ENCODE measurements around the gene GABRG3. TPM values are rescaled to one million over a fixed set of nuclear protein-coding genes. Genes with fewer than 3 reads are reported as not detected.

GABRG3 gene
- total and polyA plus RNA-seq, 4 donors = 0.02 to 0.19 TPM; not detected in 2

DNA sequence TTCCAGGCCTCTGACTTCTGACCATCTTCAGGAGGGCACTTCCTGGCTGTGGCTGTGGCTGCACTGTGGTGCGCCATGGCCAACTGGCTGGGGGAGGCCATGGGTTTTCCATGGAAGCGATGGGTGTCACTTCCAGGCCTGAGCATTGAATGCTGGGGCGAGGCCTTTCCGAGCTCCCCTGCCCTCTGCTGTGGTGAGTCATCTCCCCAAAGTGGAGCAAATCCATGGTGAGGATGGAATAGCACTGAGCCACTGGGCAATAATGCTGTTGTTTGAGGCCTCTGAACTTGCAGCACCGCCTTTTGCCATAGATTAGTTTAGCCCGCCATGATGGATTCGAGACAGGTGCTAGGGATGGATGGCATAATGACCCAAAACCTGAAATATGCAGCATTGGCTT, 155.5 kb downstream of the GABRG3 start:
- H3K4me3 ChIP-seq (ENCODE audit: low read depth in 1 of 3, low read length in 3 of 3) = no peak overlapping the region
- 88% methylated on average over 7 of the region's 7 CpGs for WGBS
- no peak overlapping the region for H3K27ac ChIP-seq (ENCODE audit: low read depth in 1 of 2, low read length in 2 of 2)
- DNase-seq (ENCODE audit: low spot score) = no peak
- no peaks in the 10 kb centered on the region for H3K4me1 ChIP-seq (ENCODE audit: control insufficient read depth in 4 of 4, insufficient read depth in 4 of 4, low read length in 3 of 4)
- TF ChIP-seq RAD21 (IDR thresholded peaks at IDR 0.05) (no peak), JUND (IDR thresholded peaks at IDR 0.05) (no peak), HNF4A (conservative IDR thresholded peaks at IDR 0.05) (no peak), FOXA2 (IDR thresholded peaks at IDR 0.05) (no peak), YY1 (IDR thresholded peaks at IDR 0.05) (no peak), SP1 (IDR thresholded peaks at IDR 0.05) (no peak), HNF4G (IDR thresholded peaks at IDR 0.05) (no peak), NR2F2 (IDR thresholded peaks at IDR 0.05) (no peak), EGR1 (IDR thresholded peaks at IDR 0.05; ENCODE audit: low read depth in 2 of 2) (no peak), TAF1 (conservative IDR thresholded peaks at IDR 0.05) (no peak), MAX (IDR thresholded peaks at IDR 0.05) (no peak), RXRA (IDR thresholded peaks at IDR 0.05) (no peak), GABPA (IDR thresholded peaks at IDR 0.05 in 1 of 2, conservative IDR thresholded peaks at IDR 0.05 in 1 of 2) (no peak), FOXA1 (IDR thresholded peaks at IDR 0.05) (no peak)
- TF ChIP-seq, protein P1, sequence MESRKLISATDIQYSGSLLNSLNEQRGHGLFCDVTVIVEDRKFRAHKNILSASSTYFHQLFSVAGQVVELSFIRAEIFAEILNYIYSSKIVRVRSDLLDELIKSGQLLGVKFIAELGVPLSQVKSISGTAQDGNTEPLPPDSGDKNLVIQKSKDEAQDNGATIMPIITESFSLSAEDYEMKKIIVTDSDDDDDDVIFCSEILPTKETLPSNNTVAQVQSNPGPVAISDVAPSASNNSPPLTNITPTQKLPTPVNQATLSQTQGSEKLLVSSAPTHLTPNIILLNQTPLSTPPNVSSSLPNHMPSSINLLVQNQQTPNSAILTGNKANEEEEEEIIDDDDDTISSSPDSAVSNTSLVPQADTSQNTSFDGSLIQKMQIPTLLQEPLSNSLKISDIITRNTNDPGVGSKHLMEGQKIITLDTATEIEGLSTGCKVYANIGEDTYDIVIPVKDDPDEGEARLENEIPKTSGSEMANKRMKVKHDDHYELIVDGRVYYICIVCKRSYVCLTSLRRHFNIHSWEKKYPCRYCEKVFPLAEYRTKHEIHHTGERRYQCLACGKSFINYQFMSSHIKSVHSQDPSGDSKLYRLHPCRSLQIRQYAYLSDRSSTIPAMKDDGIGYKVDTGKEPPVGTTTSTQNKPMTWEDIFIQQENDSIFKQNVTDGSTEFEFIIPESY (IDR thresholded peaks at IDR 0.05) = no peak
- TF ChIP-seq, protein P2, sequence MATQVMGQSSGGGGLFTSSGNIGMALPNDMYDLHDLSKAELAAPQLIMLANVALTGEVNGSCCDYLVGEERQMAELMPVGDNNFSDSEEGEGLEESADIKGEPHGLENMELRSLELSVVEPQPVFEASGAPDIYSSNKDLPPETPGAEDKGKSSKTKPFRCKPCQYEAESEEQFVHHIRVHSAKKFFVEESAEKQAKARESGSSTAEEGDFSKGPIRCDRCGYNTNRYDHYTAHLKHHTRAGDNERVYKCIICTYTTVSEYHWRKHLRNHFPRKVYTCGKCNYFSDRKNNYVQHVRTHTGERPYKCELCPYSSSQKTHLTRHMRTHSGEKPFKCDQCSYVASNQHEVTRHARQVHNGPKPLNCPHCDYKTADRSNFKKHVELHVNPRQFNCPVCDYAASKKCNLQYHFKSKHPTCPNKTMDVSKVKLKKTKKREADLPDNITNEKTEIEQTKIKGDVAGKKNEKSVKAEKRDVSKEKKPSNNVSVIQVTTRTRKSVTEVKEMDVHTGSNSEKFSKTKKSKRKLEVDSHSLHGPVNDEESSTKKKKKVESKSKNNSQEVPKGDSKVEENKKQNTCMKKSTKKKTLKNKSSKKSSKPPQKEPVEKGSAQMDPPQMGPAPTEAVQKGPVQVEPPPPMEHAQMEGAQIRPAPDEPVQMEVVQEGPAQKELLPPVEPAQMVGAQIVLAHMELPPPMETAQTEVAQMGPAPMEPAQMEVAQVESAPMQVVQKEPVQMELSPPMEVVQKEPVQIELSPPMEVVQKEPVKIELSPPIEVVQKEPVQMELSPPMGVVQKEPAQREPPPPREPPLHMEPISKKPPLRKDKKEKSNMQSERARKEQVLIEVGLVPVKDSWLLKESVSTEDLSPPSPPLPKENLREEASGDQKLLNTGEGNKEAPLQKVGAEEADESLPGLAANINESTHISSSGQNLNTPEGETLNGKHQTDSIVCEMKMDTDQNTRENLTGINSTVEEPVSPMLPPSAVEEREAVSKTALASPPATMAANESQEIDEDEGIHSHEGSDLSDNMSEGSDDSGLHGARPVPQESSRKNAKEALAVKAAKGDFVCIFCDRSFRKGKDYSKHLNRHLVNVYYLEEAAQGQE (IDR thresholded peaks at IDR 0.05) = no peak
- TF ChIP-seq, protein P3, sequence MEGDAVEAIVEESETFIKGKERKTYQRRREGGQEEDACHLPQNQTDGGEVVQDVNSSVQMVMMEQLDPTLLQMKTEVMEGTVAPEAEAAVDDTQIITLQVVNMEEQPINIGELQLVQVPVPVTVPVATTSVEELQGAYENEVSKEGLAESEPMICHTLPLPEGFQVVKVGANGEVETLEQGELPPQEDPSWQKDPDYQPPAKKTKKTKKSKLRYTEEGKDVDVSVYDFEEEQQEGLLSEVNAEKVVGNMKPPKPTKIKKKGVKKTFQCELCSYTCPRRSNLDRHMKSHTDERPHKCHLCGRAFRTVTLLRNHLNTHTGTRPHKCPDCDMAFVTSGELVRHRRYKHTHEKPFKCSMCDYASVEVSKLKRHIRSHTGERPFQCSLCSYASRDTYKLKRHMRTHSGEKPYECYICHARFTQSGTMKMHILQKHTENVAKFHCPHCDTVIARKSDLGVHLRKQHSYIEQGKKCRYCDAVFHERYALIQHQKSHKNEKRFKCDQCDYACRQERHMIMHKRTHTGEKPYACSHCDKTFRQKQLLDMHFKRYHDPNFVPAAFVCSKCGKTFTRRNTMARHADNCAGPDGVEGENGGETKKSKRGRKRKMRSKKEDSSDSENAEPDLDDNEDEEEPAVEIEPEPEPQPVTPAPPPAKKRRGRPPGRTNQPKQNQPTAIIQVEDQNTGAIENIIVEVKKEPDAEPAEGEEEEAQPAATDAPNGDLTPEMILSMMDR (IDR thresholded peaks at IDR 0.05; ENCODE audit: low read depth, low read length, missing input control) = no peak
- TF ChIP-seq, protein P4, sequence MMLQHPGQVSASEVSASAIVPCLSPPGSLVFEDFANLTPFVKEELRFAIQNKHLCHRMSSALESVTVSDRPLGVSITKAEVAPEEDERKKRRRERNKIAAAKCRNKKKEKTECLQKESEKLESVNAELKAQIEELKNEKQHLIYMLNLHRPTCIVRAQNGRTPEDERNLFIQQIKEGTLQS (IDR thresholded peaks at IDR 0.05) = no peak
- no peak overlapping the region for H3K9ac ChIP-seq (ENCODE audit: low read depth in 1 of 2, low read length in 2 of 2)
- peaks cover 0 to 2% (median 0%) of the 10 kb centered on the region in 4 donors for H3K27me3 ChIP-seq (ENCODE audit: control insufficient read depth in 4 of 4, insufficient read depth in 4 of 4, low read length in 3 of 4)
- H3K36me3 ChIP-seq (ENCODE audit: control insufficient read depth in 4 of 4, insufficient read depth in 3 of 4, low read depth in 1 of 4, low read length in 3 of 4) = no peaks in the 10 kb centered on the region
- peaks cover 0 to 2% (median 0%) of the 10 kb centered on the region in 4 donors for H3K9me3 ChIP-seq (ENCODE audit: control insufficient read depth in 4 of 4, low read length in 3 of 4)

All from liver (tissue), 9 donors.